Right ventricle myocardium superior (tissue), 1 donor: Measurements from ENCODE around the gene GZMB. TPM values are rescaled to one million over a fixed set of nuclear protein-coding genes. Genes with fewer than 3 reads are reported as not detected.
"Not testable (repeated sequence)": the region's sequence is repeated elsewhere in the genome, so short reads cannot be mapped to it uniquely, and the experiment has no call there.

Experiments
- ATAC-seq: fragments of 200-7000 bp; cut with Tn5 transposase; one replicate; pipeline ENCODE4 v1.9.1; 2020; ENCODE audit warnings: mild to moderate bottlenecking; ENCODE audit not compliant: poor library complexity
- DNase-seq: peaks from one replicate; pipeline ENCODE4 v3.0.0-alpha.2; 2020
- intact Hi-C: fragments of 100-400 bp; cut with DNase I; formaldehyde crosslinking; loops from one replicate; pipeline ENCODE4 v1.11.2; 2022
- total RNA-seq: library from RNA; stranded (reverse); fragmentation: NEBNext Ultra II Directional; extraction: Animal tissue kit (Norgen Biotek cat#: 25700); gene quantifications from one replicate; pipeline ENCODE4 v1.2.1, GENCODE V29; 2021
- donor health status: DM: no; HTN: yes; CAD: no; lungs with severe emphysema.

The GZMB gene
- total RNA-seq, 1 donor from 2014 or later = 1.3 TPM

DNA sequence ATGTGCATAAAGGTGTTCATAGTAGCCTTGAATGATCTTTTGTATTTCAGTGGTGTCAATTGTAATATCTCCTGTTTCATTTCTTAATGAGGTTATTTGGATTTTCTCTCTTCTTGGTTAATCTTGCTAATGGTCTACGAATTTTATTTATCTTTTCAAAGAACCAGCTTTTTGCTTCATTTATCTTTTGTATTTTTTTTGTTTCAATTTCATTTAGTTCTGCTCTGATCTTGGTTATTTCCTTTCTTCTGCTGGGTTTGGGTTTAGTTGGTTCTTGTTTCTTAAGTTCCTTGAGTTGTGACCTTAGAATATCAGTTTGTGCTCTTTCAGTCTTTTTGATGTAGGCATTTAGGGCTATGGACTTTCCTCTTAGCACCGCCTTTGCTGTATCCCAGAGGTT is 43.0 kb downstream of the GZMB start:
- ATAC-seq, DNase-seq, intact Hi-C loops: not testable (repeated sequence)

DNA sequence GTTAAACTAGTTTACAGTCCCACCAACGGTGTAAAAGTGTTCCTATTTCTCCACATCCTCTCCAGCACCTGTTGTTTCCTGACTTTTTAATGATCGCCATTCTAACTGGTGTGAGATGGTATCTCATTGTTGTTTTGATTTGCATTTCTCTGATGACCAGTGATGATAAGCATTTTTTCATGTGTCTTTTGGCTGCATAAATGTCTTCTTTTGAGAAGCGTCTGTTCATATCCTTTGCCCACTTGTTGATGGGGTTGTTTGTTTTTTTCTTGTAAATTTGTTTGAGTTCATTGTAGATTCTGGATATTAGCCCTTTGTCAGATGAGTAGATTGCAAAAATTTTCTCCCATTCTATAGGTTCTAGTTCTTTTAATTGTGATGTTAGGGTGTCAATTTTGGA is 49.6 kb downstream of the GZMB start:
- intact Hi-C loops, ATAC-seq, DNase-seq: not testable (repeated sequence)

Other genes with a start within 250 kb of the GZMB start
- 8.8 TPM for gene NYNRIN, start 235.2 kb downstream of the GZMB start, total RNA-seq
- 0.65 TPM for gene CBLN3, start 204.5 kb downstream of the GZMB start, total RNA-seq
- gene KHNYN, start 204.2 kb downstream of the GZMB start, total RNA-seq = 22.5 TPM
- gene SDR39U1, start 191.4 kb downstream of the GZMB start, total RNA-seq = 84.7 TPM
- 1.9 TPM for gene CMA1, start 125.9 kb downstream of the GZMB start, total RNA-seq
- gene CTSG, start 57.9 kb downstream of the GZMB start, total RNA-seq = 2.4 TPM
- 0.86 TPM for gene GZMH, start 24.5 kb downstream of the GZMB start, total RNA-seq